GM12801 (cell line): ENCODE measurements around the gene MAPKAPK2.

Source experiments
- CTCF ChIP-seq: IDR thresholded peaks from one replicate; pipeline ENCODE4 v1.5.1; 2011; ENCODE audit warnings: control low read depth; ENCODE audit not compliant: insufficient read length; ENCODE audit errors: extremely low read depth

The MAPKAPK2 gene

GRCh38 chr1:206754011-206754410 lies 69.3 kb downstream of the MAPKAPK2 start:
- no peak for TF ChIP-seq CTCF

GRCh38 chr1:206757524-206758266 lies 73.0 kb downstream of the MAPKAPK2 start:
- TF ChIP-seq CTCF: no peak

- no peak for TF ChIP-seq CTCF
These were observed 75.9 kb downstream of the MAPKAPK2 start for GRCh38 chr1:206760590-206760989.

- TF ChIP-seq CTCF: no peak
These were observed 76.6 kb downstream of the MAPKAPK2 start for GRCh38 chr1:206761159-206761768.

- no peak for TF ChIP-seq CTCF
These were observed 81.6 kb downstream of the MAPKAPK2 start for GRCh38 chr1:206766251-206766856.

GRCh38 chr1:206768472-206769303 lies 84.0 kb downstream of the MAPKAPK2 start:
- no peak for TF ChIP-seq CTCF

GRCh38 chr1:206769304-206769731 lies 84.6 kb downstream of the MAPKAPK2 start:
- TF ChIP-seq CTCF: no peak
